ENCODE results near the gene VPS39.

Gene VPS39

GRCh38 chr15:42194513-42194912 lies 13.6 kb downstream of the VPS39 start:
- DNase-seq: no peak

GRCh38 chr15:42193383-42193782 lies 14.7 kb downstream of the VPS39 start:
- no peak for DNase-seq

GRCh38 chr15:42191610-42192346 lies 16.3 kb downstream of the VPS39 start:
- no peak for DNase-seq

GRCh38 chr15:42190370-42190769 lies 17.7 kb downstream of the VPS39 start:
- no peak for DNase-seq

- no peak for DNase-seq
Measured at GRCh38 chr15:42185801-42186200, 22.3 kb downstream of the VPS39 start.

- no peak for DNase-seq
Measured at GRCh38 chr15:42184736-42185135, 23.4 kb downstream of the VPS39 start.

- no peak for DNase-seq
Measured at GRCh38 chr15:42184296-42184695, 23.8 kb downstream of the VPS39 start.

- no peak for DNase-seq
Measured at GRCh38 chr15:42182961-42183360, 25.1 kb downstream of the VPS39 start.

- no peak for DNase-seq
Measured at GRCh38 chr15:42182328-42182886, 25.7 kb downstream of the VPS39 start.

- DNase-seq: no peak
Measured at GRCh38 chr15:42178056-42178455, 30.0 kb downstream of the VPS39 start.

- no peak for DNase-seq
Measured at GRCh38 chr15:42175671-42176070, 32.4 kb downstream of the VPS39 start.

GRCh38 chr15:42172475-42172874 lies 35.6 kb downstream of the VPS39 start:
- DNase-seq: no peak

- DNase-seq: no peak
Measured at GRCh38 chr15:42171795-42172194, 36.3 kb downstream of the VPS39 start.

- DNase-seq: no peak
Measured at GRCh38 chr15:42171122-42171521, 37.0 kb downstream of the VPS39 start.

- no peak for DNase-seq
Measured at GRCh38 chr15:42166225-42166940, 41.7 kb downstream of the VPS39 start.

GRCh38 chr15:42165106-42165505 lies 43.0 kb downstream of the VPS39 start:
- DNase-seq: no peak

- DNase-seq: no peak
Measured at GRCh38 chr15:42163947-42164550, 44.1 kb downstream of the VPS39 start.

GRCh38 chr15:42163291-42163690 lies 44.8 kb downstream of the VPS39 start:
- DNase-seq: no peak

GRCh38 chr15:42160136-42160535 lies 48.0 kb downstream of the VPS39 start:
- DNase-seq: no peak

GRCh38 chr15:42159381-42160015 lies 48.6 kb downstream of the VPS39 start:
- DNase-seq: no peak

- DNase-seq: no peak
Measured at GRCh38 chr15:42158941-42159340, 49.2 kb downstream of the VPS39 start.

GRCh38 chr15:42157981-42158765 lies 49.9 kb downstream of the VPS39 start:
- DNase-seq: no peak
